Keratinocyte (primary cell): ENCODE results near the gene MIS12.

Source experiments
- EZH2 ChIP-seq: IDR thresholded peaks from one replicate; pipeline ENCODE4 v1.6.1; 2012; ENCODE audit warnings: inconsistent platforms, mild to moderate bottlenecking, low read length, moderate library complexity
- TF ChIP-seq, protein P1 (sequence below), 3 experiments: IDR thresholded peaks in 1 of 3; conservative IDR thresholded peaks in 1 of 3; optimal IDR thresholded peaks in 1 of 3; 2 replicates in 2 of 3; 3 replicates in 1 of 3; pipeline versions ENCODE3 to v1.5.1; 2011; ENCODE audit warnings: low read length in 3 of 3, mild to moderate bottlenecking in 3 of 3, moderate library complexity in 2 of 3, control low read depth in 1 of 3, inconsistent platforms in 1 of 3; ENCODE audit not compliant: insufficient read depth in 2 of 3; ENCODE audit errors: extremely low read depth in 1 of 3

DNA sequence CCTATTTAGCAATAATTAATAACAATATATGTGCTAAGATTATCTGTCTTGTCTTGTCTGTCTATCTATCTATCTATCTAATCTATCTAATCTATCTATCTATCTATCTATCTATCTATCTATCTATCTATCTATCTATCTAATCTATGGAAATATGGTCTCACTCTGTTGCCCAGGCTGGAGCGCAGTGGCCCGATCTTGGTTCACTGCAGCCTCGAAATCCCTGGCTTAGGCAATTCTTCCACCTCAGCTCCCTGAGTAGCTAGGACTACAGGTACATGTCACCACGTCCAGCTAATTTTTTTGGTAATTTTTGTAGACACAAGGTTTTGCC, 44.7 kb downstream of the MIS12 start:
- TF ChIP-seq, protein P1, sequence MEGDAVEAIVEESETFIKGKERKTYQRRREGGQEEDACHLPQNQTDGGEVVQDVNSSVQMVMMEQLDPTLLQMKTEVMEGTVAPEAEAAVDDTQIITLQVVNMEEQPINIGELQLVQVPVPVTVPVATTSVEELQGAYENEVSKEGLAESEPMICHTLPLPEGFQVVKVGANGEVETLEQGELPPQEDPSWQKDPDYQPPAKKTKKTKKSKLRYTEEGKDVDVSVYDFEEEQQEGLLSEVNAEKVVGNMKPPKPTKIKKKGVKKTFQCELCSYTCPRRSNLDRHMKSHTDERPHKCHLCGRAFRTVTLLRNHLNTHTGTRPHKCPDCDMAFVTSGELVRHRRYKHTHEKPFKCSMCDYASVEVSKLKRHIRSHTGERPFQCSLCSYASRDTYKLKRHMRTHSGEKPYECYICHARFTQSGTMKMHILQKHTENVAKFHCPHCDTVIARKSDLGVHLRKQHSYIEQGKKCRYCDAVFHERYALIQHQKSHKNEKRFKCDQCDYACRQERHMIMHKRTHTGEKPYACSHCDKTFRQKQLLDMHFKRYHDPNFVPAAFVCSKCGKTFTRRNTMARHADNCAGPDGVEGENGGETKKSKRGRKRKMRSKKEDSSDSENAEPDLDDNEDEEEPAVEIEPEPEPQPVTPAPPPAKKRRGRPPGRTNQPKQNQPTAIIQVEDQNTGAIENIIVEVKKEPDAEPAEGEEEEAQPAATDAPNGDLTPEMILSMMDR (optimal IDR thresholded peaks at IDR 0.05 in 1 of 3, IDR thresholded peaks at IDR 0.05 in 1 of 3, conservative IDR thresholded peaks at IDR 0.05 in 1 of 3; ENCODE audit: extremely low read depth in 1 of 3, insufficient read depth in 2 of 3, low read length in 3 of 3): no peak
- no peak for TF ChIP-seq EZH2
